HCT116 (cell line): ENCODE measurements around the gene ACTG1.

Experiments used
- ATF3 ChIP-seq: IDR thresholded peaks from 2 replicates; pipeline ENCODE4 v1.6.1; 2012
- CTCF ChIP-seq, 3 experiments: fragments of 200-600 bp in 1 of 3; sonication (generic) in 1 of 3; IDR thresholded peaks in 2 of 3; conservative IDR thresholded peaks in 1 of 3; 2 replicates each; pipeline ENCODE4 v1.5.1; 2012 to 2017; ENCODE audit warnings: low read depth in 2 of 3, low read length in 2 of 3, antibody characterized with exemption in 1 of 3, borderline replicate concordance in 1 of 3, control low read depth in 1 of 3, mild to moderate bottlenecking in 1 of 3, mixed read lengths in 1 of 3, mixed run types in 1 of 3, moderate library complexity in 1 of 3; ENCODE audit not compliant: insufficient read depth in 1 of 3
- EZH2 ChIP-seq: fragments of 200-600 bp; sonication (generic); IDR thresholded peaks from 2 replicates; pipeline ENCODE4 v1.6.1; 2017; ENCODE audit warnings: antibody characterized with exemption, mixed run types
- POLR2A ChIP-seq: IDR thresholded peaks from 2 replicates; pipeline ENCODE4 v1.7.0; 2011; ENCODE audit warnings: borderline replicate concordance; ENCODE audit not compliant: insufficient read depth, insufficient read length; ENCODE audit errors: extremely low read depth
- POLR2AphosphoS5 ChIP-seq: IDR thresholded peaks from 2 replicates; pipeline ENCODE4 v1.6.1; 2011; ENCODE audit warnings: mild to moderate bottlenecking, low read depth, low read length, moderate library complexity
- RAD21 ChIP-seq: IDR thresholded peaks from 2 replicates; pipeline ENCODE4 v1.6.1; 2012; ENCODE audit warnings: low read depth, mild to moderate bottlenecking
- SRF ChIP-seq: IDR thresholded peaks from 2 replicates; pipeline ENCODE4 v1.6.1; 2012; ENCODE audit warnings: low read depth
- YY1 ChIP-seq: IDR thresholded peaks from 2 replicates; pipeline ENCODE4 v1.6.1; 2011; ENCODE audit warnings: low read length, low read depth, moderate library complexity, mild to moderate bottlenecking; ENCODE audit not compliant: insufficient replicate concordance; ENCODE audit errors: extremely low read depth
- ZFX ChIP-seq: fragments of 450-650 bp; IDR thresholded peaks from 2 replicates; pipeline ENCODE4 v1.6.1; 2017
- ZNF274 ChIP-seq: fragments of 200-500 bp; sonication (Bioruptor generic); IDR thresholded peaks from 2 replicates; pipeline ENCODE4 v1.6.1; 2014; ENCODE audit warnings: mild to moderate bottlenecking, low read depth, low read length, inconsistent platforms
- TF ChIP-seq, protein P1 (sequence below): IDR thresholded peaks from 2 replicates; pipeline ENCODE4 v1.6.1; 2012; ENCODE audit warnings: low read depth
- TF ChIP-seq, protein P2 (sequence below): IDR thresholded peaks from 2 replicates; pipeline ENCODE4 v1.6.1; 2012

DNA sequence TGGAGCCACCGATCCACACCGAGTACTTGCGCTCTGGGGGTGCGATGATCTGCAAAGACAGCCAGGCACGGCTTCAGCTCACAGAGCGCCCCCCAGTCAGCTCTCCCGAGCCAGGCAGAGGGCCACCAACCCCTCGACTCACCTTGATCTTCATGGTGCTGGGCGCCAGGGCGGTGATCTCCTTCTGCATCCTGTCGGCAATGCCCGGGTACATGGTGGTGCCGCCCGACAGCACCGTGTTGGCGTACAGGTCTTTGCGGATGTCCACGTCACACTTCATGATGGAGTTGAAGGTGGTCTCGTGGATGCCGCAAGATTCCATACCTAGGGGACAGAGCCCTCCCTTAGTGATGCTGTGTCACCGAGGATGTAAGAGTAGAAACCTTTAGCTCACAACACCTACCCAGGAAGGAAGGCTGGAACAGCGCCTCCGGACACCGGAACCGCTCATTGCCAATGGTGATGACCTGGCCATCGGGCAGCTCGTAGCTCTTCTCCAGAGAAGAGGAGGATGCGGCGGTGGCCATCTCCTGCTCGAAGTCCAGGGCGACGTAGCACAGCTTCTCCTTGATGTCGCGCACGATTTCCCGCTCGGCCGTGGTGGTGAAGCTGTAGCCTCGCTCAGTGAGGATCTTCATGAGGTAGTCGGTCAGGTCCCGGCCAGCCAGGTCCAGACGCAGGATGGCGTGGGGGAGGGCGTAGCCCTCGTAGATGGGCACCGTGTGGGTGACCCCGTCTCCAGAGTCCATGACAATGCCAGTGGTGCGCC, 1.6 kb downstream of the ACTG1 start:
- TF ChIP-seq CTCF (IDR thresholded peaks at IDR 0.05 in 2 of 3, conservative IDR thresholded peaks at IDR 0.05 in 1 of 3; ENCODE audit: borderline replicate concordance in 1 of 3, insufficient read depth in 1 of 3, low read depth in 2 of 3, low read length in 2 of 3) (no peak), POLR2AphosphoS5 (peak; percentile 49), POLR2A (no peak), EZH2 (no peak), RAD21 (no peak), YY1 (no peak), ZFX (no peak), ZNF274 (no peak), ATF3 (no peak), SRF (no peak)
- TF ChIP-seq, protein P1, sequence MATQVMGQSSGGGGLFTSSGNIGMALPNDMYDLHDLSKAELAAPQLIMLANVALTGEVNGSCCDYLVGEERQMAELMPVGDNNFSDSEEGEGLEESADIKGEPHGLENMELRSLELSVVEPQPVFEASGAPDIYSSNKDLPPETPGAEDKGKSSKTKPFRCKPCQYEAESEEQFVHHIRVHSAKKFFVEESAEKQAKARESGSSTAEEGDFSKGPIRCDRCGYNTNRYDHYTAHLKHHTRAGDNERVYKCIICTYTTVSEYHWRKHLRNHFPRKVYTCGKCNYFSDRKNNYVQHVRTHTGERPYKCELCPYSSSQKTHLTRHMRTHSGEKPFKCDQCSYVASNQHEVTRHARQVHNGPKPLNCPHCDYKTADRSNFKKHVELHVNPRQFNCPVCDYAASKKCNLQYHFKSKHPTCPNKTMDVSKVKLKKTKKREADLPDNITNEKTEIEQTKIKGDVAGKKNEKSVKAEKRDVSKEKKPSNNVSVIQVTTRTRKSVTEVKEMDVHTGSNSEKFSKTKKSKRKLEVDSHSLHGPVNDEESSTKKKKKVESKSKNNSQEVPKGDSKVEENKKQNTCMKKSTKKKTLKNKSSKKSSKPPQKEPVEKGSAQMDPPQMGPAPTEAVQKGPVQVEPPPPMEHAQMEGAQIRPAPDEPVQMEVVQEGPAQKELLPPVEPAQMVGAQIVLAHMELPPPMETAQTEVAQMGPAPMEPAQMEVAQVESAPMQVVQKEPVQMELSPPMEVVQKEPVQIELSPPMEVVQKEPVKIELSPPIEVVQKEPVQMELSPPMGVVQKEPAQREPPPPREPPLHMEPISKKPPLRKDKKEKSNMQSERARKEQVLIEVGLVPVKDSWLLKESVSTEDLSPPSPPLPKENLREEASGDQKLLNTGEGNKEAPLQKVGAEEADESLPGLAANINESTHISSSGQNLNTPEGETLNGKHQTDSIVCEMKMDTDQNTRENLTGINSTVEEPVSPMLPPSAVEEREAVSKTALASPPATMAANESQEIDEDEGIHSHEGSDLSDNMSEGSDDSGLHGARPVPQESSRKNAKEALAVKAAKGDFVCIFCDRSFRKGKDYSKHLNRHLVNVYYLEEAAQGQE = no peak
- TF ChIP-seq, protein P2, sequence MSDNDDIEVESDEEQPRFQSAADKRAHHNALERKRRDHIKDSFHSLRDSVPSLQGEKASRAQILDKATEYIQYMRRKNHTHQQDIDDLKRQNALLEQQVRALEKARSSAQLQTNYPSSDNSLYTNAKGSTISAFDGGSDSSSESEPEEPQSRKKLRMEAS = no peak
